ENCODE results near the gene ELK4. TPM values are rescaled to one million over a fixed set of nuclear protein-coding genes. Genes with fewer than 3 reads are reported as not detected.

Gene ELK4
- total and polyA plus RNA-seq, 2 of the 13 experiments (the other 11 are each of a cell fraction or from before 2014, with no cell fraction given): 8.3 to 13.1 TPM

DNA sequence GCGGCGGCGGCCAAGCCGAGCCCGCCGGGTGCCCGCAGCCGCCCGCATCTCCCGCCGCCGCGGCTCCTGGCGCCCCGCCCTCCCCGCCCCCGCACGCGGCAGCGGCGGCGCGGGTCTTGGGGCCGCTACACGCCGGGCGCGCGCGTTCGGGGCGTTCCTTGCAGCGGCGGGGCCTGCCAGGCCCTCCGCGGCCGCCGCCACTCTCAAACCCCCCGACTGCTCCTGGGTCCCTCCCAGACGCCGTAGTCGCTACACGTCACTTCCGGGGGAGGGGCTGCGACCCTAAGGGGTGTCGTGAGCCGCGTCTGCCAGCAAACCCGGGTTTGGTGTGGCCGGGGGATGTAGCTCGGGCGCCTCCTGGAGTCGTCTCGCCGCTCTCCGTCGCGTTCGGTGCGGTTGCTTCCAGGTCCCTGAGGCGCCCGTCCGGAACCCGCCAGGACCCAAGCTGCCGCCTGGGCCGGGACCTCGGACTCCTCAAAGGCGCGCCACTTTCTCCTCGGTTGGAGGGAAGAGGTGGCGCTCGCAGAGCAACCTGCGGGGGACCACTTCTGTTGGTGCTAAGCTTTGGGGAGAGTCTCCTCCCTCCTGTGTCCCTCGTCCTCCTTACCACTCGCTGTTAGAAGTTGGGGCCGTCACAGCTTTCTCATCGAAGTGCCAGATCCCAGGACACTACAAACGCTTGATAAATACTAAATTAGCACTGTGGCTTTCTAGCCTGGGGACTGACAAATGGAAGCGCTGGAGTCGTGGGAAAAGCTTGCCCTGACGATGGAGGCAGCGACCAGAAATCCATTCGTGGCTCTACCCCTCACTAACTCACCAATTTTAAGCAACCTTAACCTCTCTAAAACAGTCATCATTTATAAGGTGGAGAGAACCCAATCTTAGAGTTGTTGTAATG, at the start of gene ELK4 (continued):
- TF ChIP-seq PAX8 (CRISPR knock-in tag; IDR thresholded peaks at IDR 0.05; ENCODE audit: borderline replicate concordance): no peak
- TF ChIP-seq ZC3H13 (CRISPR knock-in tag; IDR thresholded peaks at IDR 0.05): peak; percentile 93
- TF ChIP-seq, protein P1, sequence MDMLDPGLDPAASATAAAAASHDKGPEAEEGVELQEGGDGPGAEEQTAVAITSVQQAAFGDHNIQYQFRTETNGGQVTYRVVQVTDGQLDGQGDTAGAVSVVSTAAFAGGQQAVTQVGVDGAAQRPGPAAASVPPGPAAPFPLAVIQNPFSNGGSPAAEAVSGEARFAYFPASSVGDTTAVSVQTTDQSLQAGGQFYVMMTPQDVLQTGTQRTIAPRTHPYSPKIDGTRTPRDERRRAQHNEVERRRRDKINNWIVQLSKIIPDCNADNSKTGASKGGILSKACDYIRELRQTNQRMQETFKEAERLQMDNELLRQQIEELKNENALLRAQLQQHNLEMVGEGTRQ (IDR thresholded peaks at IDR 0.05; ENCODE audit: low read depth, low read length): no peak
- TF ChIP-seq, protein P1 (CRISPR knock-in tag; IDR thresholded peaks at IDR 0.05; ENCODE audit: borderline replicate concordance): no peak
- 0 out of 2 replicates have a peak, but pooled peaks have one; percentile 18 for TF ChIP-seq ISX (CRISPR knock-in tag; conservative IDR thresholded peaks at IDR 0.05)
- no peak for TF ChIP-seq ZNF230 (CRISPR knock-in tag; IDR thresholded peaks at IDR 0.05)
- TF ChIP-seq, protein P2, sequence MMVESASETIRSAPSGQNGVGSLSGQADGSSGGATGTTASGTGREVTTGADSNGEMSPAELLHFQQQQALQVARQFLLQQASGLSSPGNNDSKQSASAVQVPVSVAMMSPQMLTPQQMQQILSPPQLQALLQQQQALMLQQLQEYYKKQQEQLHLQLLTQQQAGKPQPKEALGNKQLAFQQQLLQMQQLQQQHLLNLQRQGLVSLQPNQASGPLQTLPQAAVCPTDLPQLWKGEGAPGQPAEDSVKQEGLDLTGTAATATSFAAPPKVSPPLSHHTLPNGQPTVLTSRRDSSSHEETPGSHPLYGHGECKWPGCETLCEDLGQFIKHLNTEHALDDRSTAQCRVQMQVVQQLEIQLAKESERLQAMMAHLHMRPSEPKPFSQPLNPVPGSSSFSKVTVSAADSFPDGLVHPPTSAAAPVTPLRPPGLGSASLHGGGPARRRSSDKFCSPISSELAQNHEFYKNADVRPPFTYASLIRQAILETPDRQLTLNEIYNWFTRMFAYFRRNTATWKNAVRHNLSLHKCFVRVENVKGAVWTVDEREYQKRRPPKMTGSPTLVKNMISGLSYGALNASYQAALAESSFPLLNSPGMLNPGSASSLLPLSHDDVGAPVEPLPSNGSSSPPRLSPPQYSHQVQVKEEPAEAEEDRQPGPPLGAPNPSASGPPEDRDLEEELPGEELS (CRISPR knock-in tag; IDR thresholded peaks at IDR 0.05): peak; percentile 60
- TF ChIP-seq CBFB (CRISPR knock-in tag; IDR thresholded peaks at IDR 0.05): no peak
- no peak for TF ChIP-seq CAMTA2 (CRISPR knock-in tag; IDR thresholded peaks at IDR 0.05; ENCODE audit: borderline replicate concordance)
- TF ChIP-seq, protein P3, sequence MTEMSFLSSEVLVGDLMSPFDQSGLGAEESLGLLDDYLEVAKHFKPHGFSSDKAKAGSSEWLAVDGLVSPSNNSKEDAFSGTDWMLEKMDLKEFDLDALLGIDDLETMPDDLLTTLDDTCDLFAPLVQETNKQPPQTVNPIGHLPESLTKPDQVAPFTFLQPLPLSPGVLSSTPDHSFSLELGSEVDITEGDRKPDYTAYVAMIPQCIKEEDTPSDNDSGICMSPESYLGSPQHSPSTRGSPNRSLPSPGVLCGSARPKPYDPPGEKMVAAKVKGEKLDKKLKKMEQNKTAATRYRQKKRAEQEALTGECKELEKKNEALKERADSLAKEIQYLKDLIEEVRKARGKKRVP (CRISPR knock-in tag; IDR thresholded peaks at IDR 0.05): peak in 1 of 2 experiments; percentile 70; a peak in 2 of 4 replicates
- TF ChIP-seq, protein P4, sequence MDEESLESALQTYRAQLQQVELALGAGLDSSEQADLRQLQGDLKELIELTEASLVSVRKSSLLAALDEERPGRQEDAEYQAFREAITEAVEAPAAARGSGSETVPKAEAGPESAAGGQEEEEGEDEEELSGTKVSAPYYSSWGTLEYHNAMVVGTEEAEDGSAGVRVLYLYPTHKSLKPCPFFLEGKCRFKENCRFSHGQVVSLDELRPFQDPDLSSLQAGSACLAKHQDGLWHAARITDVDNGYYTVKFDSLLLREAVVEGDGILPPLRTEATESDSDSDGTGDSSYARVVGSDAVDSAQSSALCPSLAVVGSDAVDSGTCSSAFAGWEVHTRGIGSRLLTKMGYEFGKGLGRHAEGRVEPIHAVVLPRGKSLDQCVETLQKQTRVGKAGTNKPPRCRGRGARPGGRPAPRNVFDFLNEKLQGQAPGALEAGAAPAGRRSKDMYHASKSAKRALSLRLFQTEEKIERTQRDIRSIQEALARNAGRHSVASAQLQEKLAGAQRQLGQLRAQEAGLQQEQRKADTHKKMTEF (CRISPR knock-in tag; IDR thresholded peaks at IDR 0.05): peak; percentile 88
- no peak for TF ChIP-seq CC2D1A (CRISPR knock-in tag; IDR thresholded peaks at IDR 0.05)
- no peak for TF ChIP-seq SNAPC2 (CRISPR knock-in tag; IDR thresholded peaks at IDR 0.05)
- no peak for TF ChIP-seq ZNF615 (CRISPR knock-in tag; IDR thresholded peaks at IDR 0.05; ENCODE audit: borderline replicate concordance)
- peak; percentile 55 for TF ChIP-seq RARA (CRISPR knock-in tag; IDR thresholded peaks at IDR 0.05)
- TF ChIP-seq, protein P5, sequence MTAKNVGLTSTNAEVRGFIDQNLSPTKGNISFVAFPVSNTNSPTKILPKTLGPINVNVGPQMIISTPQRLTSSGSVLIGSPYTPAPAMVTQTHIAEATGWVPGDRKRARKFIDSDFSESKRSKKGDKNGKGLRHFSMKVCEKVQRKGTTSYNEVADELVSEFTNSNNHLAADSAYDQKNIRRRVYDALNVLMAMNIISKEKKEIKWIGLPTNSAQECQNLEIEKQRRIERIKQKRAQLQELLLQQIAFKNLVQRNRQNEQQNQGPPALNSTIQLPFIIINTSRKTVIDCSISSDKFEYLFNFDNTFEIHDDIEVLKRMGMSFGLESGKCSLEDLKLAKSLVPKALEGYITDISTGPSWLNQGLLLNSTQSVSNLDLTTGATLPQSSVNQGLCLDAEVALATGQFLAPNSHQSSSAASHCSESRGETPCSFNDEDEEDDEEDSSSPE (CRISPR knock-in tag; IDR thresholded peaks at IDR 0.05): peak; percentile 77
- peak; percentile 74; the same call in 1 of the 2 replicates for TF ChIP-seq ZKSCAN8 (CRISPR knock-in tag; IDR thresholded peaks at IDR 0.05; ENCODE audit: borderline replicate concordance)
- peak; percentile 42; the same call in 1 of the 2 replicates for TF ChIP-seq NCOA1 (CRISPR knock-in tag; IDR thresholded peaks at IDR 0.05)
- no peak for TF ChIP-seq HDAC6 (IDR thresholded peaks at IDR 0.05; ENCODE audit: low read depth, low read length)
- TF ChIP-seq RBFOX2 (IDR thresholded peaks at IDR 0.05; ENCODE audit: low read depth, low read length): peak; percentile 96
- no peak for TF ChIP-seq TP53 (CRISPR knock-in tag; conservative IDR thresholded peaks at IDR 0.05)
